Activated CD8-positive, alpha-beta memory T cell treated with anti-CD3 and anti-CD28 coated beads, Interleukin-2, amount 50 U/mL, for 24 hours (primary cell): ENCODE data around the gene BAK1.
"Not testable (repeated sequence)": the region's sequence is repeated elsewhere in the genome, so short reads cannot be mapped to it uniquely, and the experiment has no call there.

ENCODE experiments used
- DNase-seq: peaks from one replicate; pipeline ENCODE4 v3.0.0-alpha.2; 2020; ENCODE audit errors: extremely low read depth

BAK1 gene

GRCh38 chr6:33609019-33609418 lies 28.9 kb upstream of the BAK1 start:
- DNase-seq: no peak

- no peak for DNase-seq
Observed at GRCh38 chr6:33607784-33608161, 27.7 kb upstream of the BAK1 start.

- no peak for DNase-seq
Observed at GRCh38 chr6:33607126-33607783, 27.2 kb upstream of the BAK1 start.

- DNase-seq: no peak
Observed at GRCh38 chr6:33606642-33607041, 26.6 kb upstream of the BAK1 start.

- no peak for DNase-seq
Observed at GRCh38 chr6:33604941-33605854, 25.1 kb upstream of the BAK1 start.

GRCh38 chr6:33602180-33602579 lies 22.1 kb upstream of the BAK1 start:
- DNase-seq: no peak

- DNase-seq: no peak
Observed at GRCh38 chr6:33600761-33601160, 20.7 kb upstream of the BAK1 start.

- DNase-seq: no peak
Observed at GRCh38 chr6:33599413-33599938, 19.4 kb upstream of the BAK1 start.

GRCh38 chr6:33597551-33598322 lies 17.7 kb upstream of the BAK1 start:
- no peak for DNase-seq

GRCh38 chr6:33596894-33597293 lies 16.8 kb upstream of the BAK1 start:
- DNase-seq: not testable (repeated sequence)

GRCh38 chr6:33595001-33595846 lies 15.1 kb upstream of the BAK1 start:
- no peak for DNase-seq

GRCh38 chr6:33593414-33593727 lies 13.3 kb upstream of the BAK1 start:
- DNase-seq: no peak

GRCh38 chr6:33592595-33593413 lies 12.7 kb upstream of the BAK1 start:
- no peak for DNase-seq

- DNase-seq: no peak
Observed at GRCh38 chr6:33592280-33592594, 12.2 kb upstream of the BAK1 start.

GRCh38 chr6:33591424-33592032 lies 11.5 kb upstream of the BAK1 start:
- no peak for DNase-seq

- DNase-seq: no peak
Observed at GRCh38 chr6:33590531-33591198, 10.6 kb upstream of the BAK1 start.

- DNase-seq: no peak
Observed at GRCh38 chr6:33589731-33590530, 9.9 kb upstream of the BAK1 start.

GRCh38 chr6:33589392-33589730 lies 9.3 kb upstream of the BAK1 start:
- no peak for DNase-seq

GRCh38 chr6:33588894-33589293 lies 8.8 kb upstream of the BAK1 start:
- DNase-seq: no peak
